KOPT-K1 (cell line): ENCODE results near the gene LLGL1.

Experiments
- H3K27ac ChIP-seq: fragments of 200-600 bp; sonication (generic); 2 replicates; pipeline ENCODE4 v1.5.1; 2016; ENCODE audit warnings: antibody characterized with exemption, mild to moderate bottlenecking, low read depth, low read length; ENCODE audit not compliant: poor library complexity, severe bottlenecking
- H3K36me3 ChIP-seq: fragments of 200-600 bp; sonication (generic); 2 replicates; pipeline ENCODE4 v1.5.1; 2017; ENCODE audit warnings: antibody characterized with exemption, mild to moderate bottlenecking, low read length, moderate library complexity; ENCODE audit not compliant: insufficient read depth
- H3K9me3 ChIP-seq: fragments of 200-600 bp; sonication (generic); 2 replicates; pipeline ENCODE4 v1.5.1; 2017; ENCODE audit warnings: antibody characterized with exemption, low read length, mild to moderate bottlenecking; ENCODE audit not compliant: insufficient read depth, poor library complexity, severe bottlenecking

The LLGL1 gene

GRCh38 chr17:18285296-18285695 is 59.9 kb downstream of the LLGL1 start:
- H3K27ac ChIP-seq: no peak overlapping the region
- H3K9me3 ChIP-seq: no peaks in the 10 kb centered on the region
- H3K36me3 ChIP-seq: peaks cover 98% of the 10 kb centered on the region

GRCh38 chr17:18291718-18292540 is 66.5 kb downstream of the LLGL1 start:
- Histone ChIP-seq H3K9me3 (no peaks in the 10 kb centered on the region), H3K36me3 (peaks cover 98% of the 10 kb centered on the region), H3K27ac (no peak overlapping the region)
